Endothelial cell of umbilical vein (primary cell): Measurements from ENCODE around the gene ARID1B.

Experiments used
- EZH2 ChIP-seq: IDR thresholded peaks from 2 replicates; pipeline ENCODE4 v1.6.1; 2012; ENCODE audit warnings: borderline replicate concordance, low read depth, mild to moderate bottlenecking, moderate library complexity, low read length, inconsistent platforms; ENCODE audit not compliant: severe bottlenecking
- MYC ChIP-seq: IDR thresholded peaks from one replicate; pipeline ENCODE4 v1.6.1; 2011; ENCODE audit warnings: mild to moderate bottlenecking, low read depth, low read length
- POLR2A ChIP-seq: IDR thresholded peaks from 2 replicates; pipeline ENCODE4 v1.6.1; 2012; ENCODE audit warnings: low read depth, mild to moderate bottlenecking, control low read depth, low read length
- POLR2AphosphoS5 ChIP-seq: IDR thresholded peaks from 2 replicates; pipeline ENCODE4 v1.6.1; 2012; ENCODE audit warnings: low read depth, mild to moderate bottlenecking, control low read depth, low read length, moderate library complexity; ENCODE audit not compliant: insufficient read depth
- TF ChIP-seq, protein P1 (sequence below), 2 donors: IDR thresholded peaks; 1 replicate in 1 of 2; 2 replicates in 1 of 2; pipeline ENCODE4 v1.5.1; 2011; ENCODE audit warnings: low read length in 2 of 2, mild to moderate bottlenecking in 2 of 2, moderate library complexity in 2 of 2, control low read depth in 1 of 2, inconsistent platforms in 1 of 2, low read depth in 1 of 2; ENCODE audit not compliant: insufficient read depth in 1 of 2; ENCODE audit errors: extremely low read depth in 1 of 2

DNA sequence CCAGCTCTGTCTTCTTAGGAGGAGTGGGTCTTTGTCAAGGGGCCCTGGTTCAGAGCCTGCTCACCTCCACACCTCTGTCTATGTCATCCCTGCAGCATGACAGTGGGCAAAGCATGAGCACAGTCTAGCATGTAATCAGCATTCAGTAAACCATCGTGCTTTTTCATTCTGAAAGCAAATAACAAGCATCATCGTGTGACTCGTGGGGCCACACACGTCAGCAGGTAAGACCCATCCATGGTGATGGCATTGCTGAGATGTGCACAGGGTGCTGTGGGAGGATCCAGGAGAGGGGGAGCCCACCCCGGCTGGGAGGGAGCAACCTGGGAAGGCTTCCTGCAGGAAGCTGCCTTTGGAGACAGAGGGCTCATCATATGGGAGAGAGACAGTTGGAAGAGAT is 439.4 kb downstream of the ARID1B start:
- TF ChIP-seq, protein P1, sequence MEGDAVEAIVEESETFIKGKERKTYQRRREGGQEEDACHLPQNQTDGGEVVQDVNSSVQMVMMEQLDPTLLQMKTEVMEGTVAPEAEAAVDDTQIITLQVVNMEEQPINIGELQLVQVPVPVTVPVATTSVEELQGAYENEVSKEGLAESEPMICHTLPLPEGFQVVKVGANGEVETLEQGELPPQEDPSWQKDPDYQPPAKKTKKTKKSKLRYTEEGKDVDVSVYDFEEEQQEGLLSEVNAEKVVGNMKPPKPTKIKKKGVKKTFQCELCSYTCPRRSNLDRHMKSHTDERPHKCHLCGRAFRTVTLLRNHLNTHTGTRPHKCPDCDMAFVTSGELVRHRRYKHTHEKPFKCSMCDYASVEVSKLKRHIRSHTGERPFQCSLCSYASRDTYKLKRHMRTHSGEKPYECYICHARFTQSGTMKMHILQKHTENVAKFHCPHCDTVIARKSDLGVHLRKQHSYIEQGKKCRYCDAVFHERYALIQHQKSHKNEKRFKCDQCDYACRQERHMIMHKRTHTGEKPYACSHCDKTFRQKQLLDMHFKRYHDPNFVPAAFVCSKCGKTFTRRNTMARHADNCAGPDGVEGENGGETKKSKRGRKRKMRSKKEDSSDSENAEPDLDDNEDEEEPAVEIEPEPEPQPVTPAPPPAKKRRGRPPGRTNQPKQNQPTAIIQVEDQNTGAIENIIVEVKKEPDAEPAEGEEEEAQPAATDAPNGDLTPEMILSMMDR (IDR thresholded peaks at IDR 0.05; ENCODE audit: extremely low read depth in 1 of 2, insufficient read depth in 1 of 2, low read depth in 1 of 2, low read length in 2 of 2) = no peak
- TF ChIP-seq EZH2 (no peak), POLR2AphosphoS5 (no peak), MYC (no peak), POLR2A (no peak)
